ENCODE results near the gene POR. TPM values are rescaled to one million over a fixed set of nuclear protein-coding genes. Genes with fewer than 3 reads are reported as not detected.
"Not testable (repeated sequence)": the region's sequence is repeated elsewhere in the genome, so short reads cannot be mapped to it uniquely, and the experiment has no call there.

POR gene
- total RNA-seq, 2 experiments from 2014 or later, result 24.9 to 33.8 TPM

GRCh38 chr7:76020031-76020714 lies 105.2 kb downstream of the POR start:
- intact Hi-C loops (cut with DNase I, micrococcal nuclease), result loop anchor here (1.0 kb wide), 1 partner anchor 154 kb away; no protein-coding TSS in a partner anchor
- ATAC-seq, result peak; percentile 82
- Mint-ChIP-seq H3K27me3 (no peaks in the 10 kb centered on the region), H3K4me1 (peaks cover 8% of the 10 kb centered on the region), H3K36me3 (ENCODE audit: low read depth) (peaks cover 42% of the 10 kb centered on the region), H3K4me3 (no peak overlapping the region), H3K27ac (no peak overlapping the region), H3K9me3 (ENCODE audit: low read depth) (no peaks in the 10 kb centered on the region)
- ChIA-PET CTCF (interaction anchor here (0.6 to 4.9 kb wide), 28 partner anchors 9 to 485 kb away, joined by 3 to 70 read pairs (median 5); partner anchors contain the start of gene POR), POLR2A (no interaction called here)
- peak; percentile 84 for DNase-seq

- Mint-ChIP-seq H3K9me3 (ENCODE audit: low read depth) (no peaks in the 10 kb centered on the region), H3K36me3 (ENCODE audit: low read depth) (peaks cover 36% of the 10 kb centered on the region), H3K27ac (no peak overlapping the region), H3K4me3 (no peak overlapping the region), H3K27me3 (no peaks in the 10 kb centered on the region), H3K4me1 (peaks cover 8% of the 10 kb centered on the region)
- intact Hi-C loops (cut with DNase I, micrococcal nuclease), result no loop called here
- CTCF ChIA-PET, result interaction anchor here (0.6 to 4.9 kb wide), 5 partner anchors 23 to 437 kb away, joined by 3 to 70 read pairs (median 3); no protein-coding TSS in a partner anchor
- POLR2A ChIA-PET, result interaction anchor here (1.1 kb wide), 1 partner anchor 107 kb away, joined by 4 read pairs; no protein-coding TSS in a partner anchor
- ATAC-seq (no peak), DNase-seq (no peak)
Observed at GRCh38 chr7:76022026-76022780, 107.2 kb downstream of the POR start.

GRCh38 chr7:76023002-76023401 lies 108.0 kb downstream of the POR start:
- H3K27me3 Mint-ChIP-seq, result no peaks in the 10 kb centered on the region
- H3K4me3 Mint-ChIP-seq, result no peak overlapping the region
- CTCF ChIA-PET, result interaction anchor here (0.6 kb wide), 1 partner anchor 24 kb away, joined by 3 read pairs; no protein-coding TSS in a partner anchor
- peaks cover 32% of the 10 kb centered on the region for H3K36me3 Mint-ChIP-seq (ENCODE audit: low read depth)
- intact Hi-C loops (cut with DNase I, micrococcal nuclease), result no loop called here
- POLR2A ChIA-PET, result interaction anchor here (1.1 kb wide), 1 partner anchor 107 kb away, joined by 4 read pairs; no protein-coding TSS in a partner anchor
- no peak for ATAC-seq
- peaks cover 8% of the 10 kb centered on the region for H3K4me1 Mint-ChIP-seq
- no peaks in the 10 kb centered on the region for H3K9me3 Mint-ChIP-seq (ENCODE audit: low read depth)
- DNase-seq, result no peak
- H3K27ac Mint-ChIP-seq, result no peak overlapping the region

- H3K9me3 Mint-ChIP-seq (ENCODE audit: low read depth); H3K4me1 Mint-ChIP-seq; ATAC-seq; DNase-seq; H3K27me3 Mint-ChIP-seq; H3K4me3 Mint-ChIP-seq; POLR2A ChIA-PET; H3K27ac Mint-ChIP-seq; intact Hi-C loops (cut with DNase I, micrococcal nuclease): not testable (repeated sequence)
- CTCF ChIA-PET, result interaction anchor here (1.8 kb wide), 1 partner anchor 9 kb away, joined by 11 read pairs; no protein-coding TSS in a partner anchor
- H3K36me3 Mint-ChIP-seq (ENCODE audit: low read depth), result peaks cover 13% of the 10 kb centered on the region
Observed at GRCh38 chr7:76029682-76030081, 114.7 kb downstream of the POR start.

- CTCF ChIA-PET, result interaction anchor here (0.6 to 1.5 kb wide), 2 partner anchors 12 to 17 kb away, joined by 3 to 6 read pairs; no protein-coding TSS in a partner anchor
- Mint-ChIP-seq H3K4me1 (peaks cover 6% of the 10 kb centered on the region), H3K27ac (no peak overlapping the region), H3K9me3 (ENCODE audit: low read depth) (no peaks in the 10 kb centered on the region), H3K4me3 (no peak overlapping the region), H3K36me3 (ENCODE audit: low read depth) (peaks cover 10% of the 10 kb centered on the region), H3K27me3 (no peaks in the 10 kb centered on the region)
- POLR2A ChIA-PET, result no interaction called here
- intact Hi-C loops (cut with DNase I, micrococcal nuclease), result no loop called here
- no peak for ATAC-seq
- DNase-seq, result no peak
Observed at GRCh38 chr7:76031964-76032363, 117.0 kb downstream of the POR start.

Small RNAs within 50 kb of the gene (microRNA-seq; reads per million reads assigned to microRNA genes)
- 1.1 reads per million for gene MIR4651 (ENCODE audit: borderline replicate concordance)

Other genes starting within 250 kb of the POR start
- gene HIP1, start 176.2 kb upstream of the POR start, total RNA-seq, result 1 to 10 TPM; 4.1 to 5.0 TPM
- gene CCL26, start 142.9 kb upstream of the POR start, total RNA-seq, result under 1 TPM in 1 of 2 experiments, not detected in 1; 0.39 TPM
- gene CCL24, start 101.3 kb upstream of the POR start, total RNA-seq, result not detected
- 10 to 100 TPM; 21.6 to 23.2 TPM for gene RHBDD2, start 36.1 kb upstream of the POR start, total RNA-seq
- gene TMEM120A, start 79.4 kb downstream of the POR start, total RNA-seq, result 10 to 100 TPM; 14.5 to 15.3 TPM
- 10 to 100 TPM; 47.5 to 50.5 TPM for gene STYXL1, start 132.8 kb downstream of the POR start, total RNA-seq
- 100 to 1,000 TPM; 257 to 328 TPM for gene MDH2, start 133.0 kb downstream of the POR start, total RNA-seq